Measurements from ENCODE around the gene EPHB1.

Gene EPHB1

DNA sequence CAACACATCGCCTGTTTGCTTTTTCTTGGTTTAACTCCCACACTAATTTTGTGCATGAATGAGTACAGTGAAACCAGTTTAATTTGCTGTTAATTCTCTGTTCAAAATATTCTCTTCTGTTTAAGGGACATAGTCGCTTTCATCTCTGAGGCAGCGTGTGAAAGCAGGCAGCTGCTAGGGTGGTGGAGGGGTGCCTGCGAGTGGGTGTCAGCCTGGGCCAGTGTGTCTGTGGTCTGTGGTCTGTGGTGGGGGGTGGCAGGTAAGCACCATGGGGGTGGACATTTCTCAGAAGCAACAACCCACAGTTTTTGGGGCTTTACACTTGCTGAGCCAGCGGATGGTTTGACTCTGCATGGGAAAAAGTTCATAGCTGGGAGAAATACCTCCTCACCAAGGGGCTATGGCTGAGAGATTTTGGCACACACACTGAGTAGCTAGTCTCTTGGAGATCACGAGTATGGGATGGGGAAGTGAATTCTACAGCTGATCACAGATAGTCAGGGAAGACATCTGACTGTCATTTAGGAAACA, 109.2 kb downstream of the EPHB1 start:
- no peak overlapping the region for H2AK5ac ChIP-seq (ENCODE audit: low read length, severe bottlenecking)
- no peak for DNase-seq
- H3K4me2 ChIP-seq (ENCODE audit: low read length, poor library complexity, severe bottlenecking): no peak overlapping the region
- no peaks in the 10 kb centered on the region for H3K79me1 ChIP-seq (replicated peaks; ENCODE audit: low read length, poor library complexity, severe bottlenecking)
- peaks cover 0 to 4% of the 10 kb centered on the region in 2 experiments for H3K27me3 ChIP-seq (ENCODE audit: control insufficient read depth in 1 of 2, insufficient read depth in 1 of 2, low read length in 2 of 2)
- no peak overlapping the region for H3K4me3 ChIP-seq (ENCODE audit: insufficient read depth in 1 of 2, low read depth in 1 of 2, low read length in 2 of 2)
- no peaks in the 10 kb centered on the region for H3K9me3 ChIP-seq (ENCODE audit: control insufficient read depth, low read length)
- no peak overlapping the region for H2BK12ac ChIP-seq (ENCODE audit: low read length in 2 of 2)
- no peak overlapping the region for H2AFZ ChIP-seq (ENCODE audit: low read depth, low read length)
- H3K4me1 ChIP-seq (ENCODE audit: control insufficient read depth, insufficient read depth, low read depth, low read length): peaks cover 14% of the 10 kb centered on the region
- H3K36me3 ChIP-seq (ENCODE audit: control insufficient read depth in 1 of 2, insufficient read depth in 2 of 2, low read depth in 1 of 2, low read length in 2 of 2): no peaks in the 10 kb centered on the region
- no peak overlapping the region for H3K4ac ChIP-seq (ENCODE audit: low read depth in 1 of 2, low read length in 2 of 2)
- no peak overlapping the region for H2BK5ac ChIP-seq (ENCODE audit: low read depth, low read length, poor library complexity, severe bottlenecking)
- H2BK120ac ChIP-seq (ENCODE audit: low read depth, low read length): no peak overlapping the region
- no peak overlapping the region for H3K27ac ChIP-seq (ENCODE audit: low read length, poor library complexity, severe bottlenecking)
- no peak overlapping the region for H2BK15ac ChIP-seq (ENCODE audit: low read depth, poor library complexity, severe bottlenecking)
- H4K91ac ChIP-seq (ENCODE audit: low read length): no peak overlapping the region
- H3K14ac ChIP-seq (ENCODE audit: low read length in 2 of 2): no peak overlapping the region
- no peak overlapping the region for H4K8ac ChIP-seq (ENCODE audit: low read length)
- no peak overlapping the region for H3K9ac ChIP-seq (ENCODE audit: low read length)
- H3K23ac ChIP-seq (ENCODE audit: low read length in 2 of 2): no peak overlapping the region
- 84% methylated on average over 5 of the region's 6 CpGs for WGBS
- no peak overlapping the region for H3K18ac ChIP-seq (ENCODE audit: low read depth in 1 of 2, low read length in 2 of 2)

DNA sequence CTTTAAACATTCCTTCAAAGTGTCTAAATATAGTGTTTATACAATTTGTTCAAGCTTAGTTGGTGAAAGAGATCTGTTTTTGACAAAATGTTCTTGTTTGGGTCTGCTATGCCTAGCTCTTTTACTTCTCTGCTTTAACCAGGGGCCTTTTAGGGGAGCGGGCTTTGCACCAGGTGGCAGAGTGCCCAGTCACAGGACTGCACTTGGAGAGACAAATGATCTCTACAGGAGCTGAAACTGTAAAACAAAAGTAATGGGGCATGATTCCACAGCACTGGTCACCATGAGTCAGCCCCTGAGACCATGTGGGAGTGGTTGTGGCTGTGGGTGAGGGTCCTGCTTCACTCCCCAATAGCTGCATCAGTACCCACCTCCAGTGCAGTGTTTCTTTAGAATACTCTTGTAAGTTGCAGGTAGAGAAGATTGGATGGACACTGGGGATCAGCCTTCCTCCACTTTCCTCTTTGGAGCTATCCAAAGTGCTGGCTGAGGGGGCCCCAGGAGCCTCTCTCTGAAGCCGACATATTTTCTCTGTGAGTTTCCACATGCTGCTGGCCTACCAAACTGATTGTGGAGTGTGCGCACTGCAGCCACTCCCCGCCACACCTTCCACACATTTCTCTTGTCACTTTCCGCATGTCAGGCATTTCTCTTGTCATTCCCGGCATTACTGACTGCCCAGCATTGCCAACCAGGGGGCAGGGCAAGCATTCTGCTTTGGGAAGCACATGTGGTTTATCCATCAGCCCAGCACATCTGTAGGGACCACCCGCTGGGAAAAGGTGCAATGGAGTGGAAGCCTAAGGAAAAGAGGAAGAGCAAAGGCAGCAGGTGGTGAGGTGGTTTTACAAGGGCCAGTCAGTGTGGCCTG, 110.0 kb downstream of the EPHB1 start:
- Histone ChIP-seq H3K14ac (ENCODE audit: low read length in 2 of 2) (no peak overlapping the region), H2BK12ac (ENCODE audit: low read length in 2 of 2) (no peak overlapping the region), H3K27ac (ENCODE audit: low read length, poor library complexity, severe bottlenecking) (no peak overlapping the region), H3K27me3 (ENCODE audit: control insufficient read depth in 1 of 2, insufficient read depth in 1 of 2, low read length in 2 of 2) (peaks cover 0 to 4% of the 10 kb centered on the region in 2 experiments), H2BK5ac (ENCODE audit: low read depth, low read length, poor library complexity, severe bottlenecking) (no peak overlapping the region), H3K4me1 (ENCODE audit: control insufficient read depth, insufficient read depth, low read depth, low read length) (peaks cover 14% of the 10 kb centered on the region), H2BK120ac (ENCODE audit: low read depth, low read length) (no peak overlapping the region), H3K9ac (ENCODE audit: low read length) (no peak overlapping the region), H2BK15ac (ENCODE audit: low read depth, poor library complexity, severe bottlenecking) (no peak overlapping the region), H3K79me1 (replicated peaks; ENCODE audit: low read length, poor library complexity, severe bottlenecking) (no peaks in the 10 kb centered on the region), H3K36me3 (ENCODE audit: control insufficient read depth in 1 of 2, insufficient read depth in 2 of 2, low read depth in 1 of 2, low read length in 2 of 2) (no peaks in the 10 kb centered on the region), H2AFZ (ENCODE audit: low read depth, low read length) (no peak overlapping the region), H3K4ac (ENCODE audit: low read depth in 1 of 2, low read length in 2 of 2) (no peak overlapping the region), H2AK5ac (ENCODE audit: low read length, severe bottlenecking) (no peak overlapping the region), H3K23ac (ENCODE audit: low read length in 2 of 2) (no peak overlapping the region), H4K91ac (ENCODE audit: low read length) (no peak overlapping the region), H3K4me2 (ENCODE audit: low read length, poor library complexity, severe bottlenecking) (no peak overlapping the region), H3K4me3 (ENCODE audit: insufficient read depth in 1 of 2, low read depth in 1 of 2, low read length in 2 of 2) (no peak overlapping the region), H3K9me3 (ENCODE audit: control insufficient read depth, low read length) (no peaks in the 10 kb centered on the region), H4K8ac (ENCODE audit: low read length) (no peak overlapping the region), H3K18ac (ENCODE audit: low read depth in 1 of 2, low read length in 2 of 2) (no peak overlapping the region)
- no peak for DNase-seq
- 87% methylated on average over 7 of the region's 7 CpGs for WGBS

DNA sequence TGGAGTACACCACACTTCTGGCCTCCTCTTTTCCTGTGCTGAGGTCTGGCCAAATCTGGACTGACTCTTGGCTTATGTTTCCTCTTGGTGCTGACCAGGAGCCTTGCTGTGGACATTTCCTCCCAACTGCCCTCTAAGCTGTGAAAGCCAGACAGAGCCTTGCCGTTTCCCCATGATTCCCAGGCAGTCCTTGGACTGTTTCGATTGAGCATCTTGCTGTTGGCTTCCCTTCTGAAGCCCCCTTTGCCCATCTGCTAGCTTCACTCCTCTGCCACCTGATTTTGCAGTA, 110.5 kb downstream of the EPHB1 start:
- Histone ChIP-seq H2BK15ac (ENCODE audit: low read depth, poor library complexity, severe bottlenecking) (no peak overlapping the region), H2BK5ac (ENCODE audit: low read depth, low read length, poor library complexity, severe bottlenecking) (no peak overlapping the region), H3K23ac (ENCODE audit: low read length in 2 of 2) (no peak overlapping the region), H3K36me3 (ENCODE audit: control insufficient read depth in 1 of 2, insufficient read depth in 2 of 2, low read depth in 1 of 2, low read length in 2 of 2) (no peaks in the 10 kb centered on the region), H3K27ac (ENCODE audit: low read length, poor library complexity, severe bottlenecking) (no peak overlapping the region), H2AFZ (ENCODE audit: low read depth, low read length) (no peak overlapping the region), H3K79me1 (replicated peaks; ENCODE audit: low read length, poor library complexity, severe bottlenecking) (no peaks in the 10 kb centered on the region), H3K4me2 (ENCODE audit: low read length, poor library complexity, severe bottlenecking) (no peak overlapping the region), H4K91ac (ENCODE audit: low read length) (no peak overlapping the region), H3K27me3 (ENCODE audit: control insufficient read depth in 1 of 2, insufficient read depth in 1 of 2, low read length in 2 of 2) (peaks cover 0 to 4% of the 10 kb centered on the region in 2 experiments), H3K4ac (ENCODE audit: low read depth in 1 of 2, low read length in 2 of 2) (no peak overlapping the region), H2BK120ac (ENCODE audit: low read depth, low read length) (no peak overlapping the region), H2BK12ac (ENCODE audit: low read length in 2 of 2) (no peak overlapping the region), H3K4me1 (ENCODE audit: control insufficient read depth, insufficient read depth, low read depth, low read length) (peaks cover 14% of the 10 kb centered on the region), H3K14ac (ENCODE audit: low read length in 2 of 2) (no peak overlapping the region), H3K4me3 (ENCODE audit: insufficient read depth in 1 of 2, low read depth in 1 of 2, low read length in 2 of 2) (no peak overlapping the region), H2AK5ac (ENCODE audit: low read length, severe bottlenecking) (no peak overlapping the region), H3K9ac (ENCODE audit: low read length) (no peak overlapping the region), H4K8ac (ENCODE audit: low read length) (no peak overlapping the region), H3K18ac (ENCODE audit: low read depth in 1 of 2, low read length in 2 of 2) (no peak overlapping the region), H3K9me3 (ENCODE audit: control insufficient read depth, low read length) (no peaks in the 10 kb centered on the region)
- 68% methylated on average over 2 of the region's 2 CpGs for WGBS
- no peak for DNase-seq

DNA sequence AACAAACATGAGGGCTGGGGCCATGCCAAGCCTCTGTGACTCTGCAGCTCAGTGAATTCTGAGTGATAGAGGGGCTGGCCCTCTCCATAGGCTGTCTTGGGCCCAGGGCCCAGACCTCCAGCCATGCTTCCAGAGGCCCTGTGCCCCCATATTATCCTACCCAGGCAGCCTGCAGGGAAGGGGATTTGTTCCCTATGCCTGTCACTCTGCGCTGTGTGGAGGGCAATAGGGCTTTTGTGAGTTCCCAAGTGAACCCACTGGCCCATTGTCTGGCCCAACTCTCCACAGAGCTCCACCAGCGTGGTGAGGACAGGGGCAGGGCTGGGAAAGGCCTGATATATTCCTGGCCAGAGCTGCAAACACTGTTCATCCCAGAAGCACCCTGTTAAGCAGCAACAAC, 113.2 kb downstream of the EPHB1 start:
- no peak overlapping the region for H3K4me2 ChIP-seq (ENCODE audit: low read length, poor library complexity, severe bottlenecking)
- no peaks in the 10 kb centered on the region for H3K79me1 ChIP-seq (replicated peaks; ENCODE audit: low read length, poor library complexity, severe bottlenecking)
- no peak overlapping the region for H2AFZ ChIP-seq (ENCODE audit: low read depth, low read length)
- H3K4ac ChIP-seq (ENCODE audit: low read depth in 1 of 2, low read length in 2 of 2): no peak overlapping the region
- no peak overlapping the region for H3K14ac ChIP-seq (ENCODE audit: low read length in 2 of 2)
- H3K36me3 ChIP-seq (ENCODE audit: control insufficient read depth in 1 of 2, insufficient read depth in 2 of 2, low read depth in 1 of 2, low read length in 2 of 2): no peaks in the 10 kb centered on the region
- no peak overlapping the region for H3K23ac ChIP-seq (ENCODE audit: low read length in 2 of 2)
- no peaks in the 10 kb centered on the region for H3K9me3 ChIP-seq (ENCODE audit: control insufficient read depth, low read length)
- no peak overlapping the region for H2BK120ac ChIP-seq (ENCODE audit: low read depth, low read length)
- no peak for DNase-seq
- 47% methylated on average over 2 of the region's 2 CpGs for WGBS
- no peak overlapping the region for H3K18ac ChIP-seq (ENCODE audit: low read depth in 1 of 2, low read length in 2 of 2)
- H4K8ac ChIP-seq (ENCODE audit: low read length): no peak overlapping the region
- no peak overlapping the region for H2AK5ac ChIP-seq (ENCODE audit: low read length, severe bottlenecking)
- H3K9ac ChIP-seq (ENCODE audit: low read length): no peak overlapping the region
- no peak overlapping the region for H3K4me3 ChIP-seq (ENCODE audit: insufficient read depth in 1 of 2, low read depth in 1 of 2, low read length in 2 of 2)
- H2BK5ac ChIP-seq (ENCODE audit: low read depth, low read length, poor library complexity, severe bottlenecking): no peak overlapping the region
- no peak overlapping the region for H2BK12ac ChIP-seq (ENCODE audit: low read length in 2 of 2)
- H3K27me3 ChIP-seq (ENCODE audit: control insufficient read depth in 1 of 2, insufficient read depth in 1 of 2, low read length in 2 of 2): no peaks in the 10 kb centered on the region
- H2BK15ac ChIP-seq (ENCODE audit: low read depth, poor library complexity, severe bottlenecking): no peak overlapping the region
- H4K91ac ChIP-seq (ENCODE audit: low read length): no peak overlapping the region
- peaks cover 14% of the 10 kb centered on the region for H3K4me1 ChIP-seq (ENCODE audit: control insufficient read depth, insufficient read depth, low read depth, low read length)
- no peak overlapping the region for H3K27ac ChIP-seq (ENCODE audit: low read length, poor library complexity, severe bottlenecking)
